Caco-2 (cell line): ENCODE data around the gene C5orf58. TPM values are rescaled to one million over a fixed set of nuclear protein-coding genes. Genes with fewer than 3 reads are reported as not detected.

Experiments used
- BruUV-seq: library from RNA; stranded (reverse); fragments of 400-500 nt; replicated peaks from 2 replicates; lab custom pipeline; 2021; lab: Mats Ljungman, UMichigan
- CTCF ChIA-PET: fragments of 300-600 bp; sonication (Branson Sonifier 250); formaldehyde crosslinking; loops from one replicate; lab custom pipeline; 2022; ENCODE audit warnings: antibody characterized with exemption; lab: Charles Lee
- POLR2A ChIA-PET: fragments of 300-600 bp; sonication (Branson Sonifier 250); formaldehyde crosslinking; loops from one replicate; lab custom pipeline; 2022; ENCODE audit warnings: antibody characterized with exemption; lab: Charles Lee
- DNase-seq, 2 experiments: peaks; one replicate each; pipeline versions ENCODE4 v3.0.0 to v3.0.0-alpha.2; 2020 to 2022
- H3K27me3 ChIP-seq: replicated peaks from 2 replicates; pipeline ENCODE4 v1.6.0; 2011; ENCODE audit warnings: low read length; ENCODE audit not compliant: control insufficient read depth, insufficient read depth
- H3K36me3 ChIP-seq: 2 replicates; pipeline ENCODE4 v1.5.1; 2011; ENCODE audit warnings: low read length; ENCODE audit not compliant: control insufficient read depth, insufficient read depth
- H3K4me1 ChIP-seq: fragments of 250-450 bp; sonication (Bioruptor Pico); 2 replicates; pipeline ENCODE4 v1.5.1; 2020; ENCODE audit warnings: mild to moderate bottlenecking
- H3K4me3 ChIP-seq: 2 replicates; pipeline ENCODE4 v1.5.1; 2011; ENCODE audit warnings: low read depth, mild to moderate bottlenecking, control low read depth, low read length
- H3K9me3 ChIP-seq: fragments of 250-450 bp; sonication (Bioruptor Pico); 2 replicates; pipeline ENCODE4 v1.5.1; 2020; ENCODE audit warnings: mild to moderate bottlenecking, moderate library complexity
- H3K27ac Mint-ChIP-seq: one replicate; pipeline ENCODE4 v1.8.0; 2022; ENCODE audit warnings: mixed read lengths; ENCODE audit not compliant: unreplicated experiment
- H3K27me3 Mint-ChIP-seq: one replicate; pipeline ENCODE4 v1.8.0; 2022; ENCODE audit warnings: mixed read lengths; ENCODE audit not compliant: insufficient read depth, unreplicated experiment
- H3K36me3 Mint-ChIP-seq: one replicate; pipeline ENCODE4 v1.8.0; 2022; ENCODE audit warnings: mild to moderate bottlenecking, mixed read lengths; ENCODE audit not compliant: insufficient read depth, unreplicated experiment
- H3K4me1 Mint-ChIP-seq: one replicate; pipeline ENCODE4 v1.8.0; 2022; ENCODE audit warnings: low read depth, mixed read lengths; ENCODE audit not compliant: unreplicated experiment
- H3K4me3 Mint-ChIP-seq: one replicate; pipeline ENCODE4 v1.8.0; 2022; ENCODE audit warnings: mild to moderate bottlenecking, moderate library complexity, mixed read lengths; ENCODE audit not compliant: unreplicated experiment
- H3K9me3 Mint-ChIP-seq: one replicate; pipeline ENCODE4 v1.8.0; 2022; ENCODE audit warnings: mixed read lengths; ENCODE audit not compliant: unreplicated experiment
- CTCF ChIP-seq, 2 experiments: fragments of 200-600 bp in 1 of 2; IDR thresholded peaks; 1 replicate in 1 of 2; 2 replicates in 1 of 2; pipeline versions ENCODE4 v1.5.1 to v1.8.0; 2011 to 2022; ENCODE audit warnings: antibody characterized with exemption in 1 of 2, control low read depth in 1 of 2, inconsistent platforms in 1 of 2, low read depth in 1 of 2, low read length in 1 of 2, mild to moderate bottlenecking in 1 of 2, moderate library complexity in 1 of 2; ENCODE audit not compliant: insufficient read depth in 1 of 2, severe bottlenecking in 1 of 2, unreplicated experiment in 1 of 2
- intact Hi-C: fragments of 100-400 bp; cut with micrococcal nuclease; formaldehyde crosslinking; loops from one replicate; pipeline ENCODE4 v1.10.0; 2022; ENCODE audit not compliant: unreplicated experiment
- total RNA-seq: library from RNA; stranded (reverse); gene quantifications from 2 replicates; pipeline ENCODE4 v1.2.3, GENCODE V29; 2022

C5orf58 gene
- total RNA-seq, 1 experiment from 2014 or later: not detected

DNA sequence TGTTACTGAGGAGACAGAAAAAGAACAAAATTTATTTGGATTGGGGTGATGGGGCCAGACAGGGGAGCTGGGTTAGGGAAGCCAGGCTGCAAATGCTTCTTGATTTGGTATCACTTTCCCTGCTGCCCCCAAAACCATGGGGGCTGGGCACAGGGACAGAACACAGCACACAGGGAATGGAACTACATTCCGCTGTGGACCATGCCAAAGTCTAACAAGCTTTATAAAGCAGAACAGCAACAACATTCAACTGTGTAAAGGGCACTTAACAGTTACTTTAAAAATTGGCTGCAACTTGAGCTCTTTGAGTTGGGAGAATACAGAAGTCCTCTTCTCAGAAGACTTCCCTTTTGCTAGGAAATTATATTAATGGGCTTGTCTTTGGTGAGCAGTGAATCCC is 23.8 kb downstream of the C5orf58 start:
- POLR2A ChIA-PET: no interaction called here
- Mint-ChIP-seq H3K27ac (no peak overlapping the region), H3K9me3 (no peaks in the 10 kb centered on the region), H3K4me3 (no peak overlapping the region), H3K36me3 (no peaks in the 10 kb centered on the region), H3K4me1 (no peaks in the 10 kb centered on the region), H3K27me3 (peaks cover 37% of the 10 kb centered on the region)
- CTCF ChIA-PET: no interaction called here
- no peak for DNase-seq
- TF ChIP-seq CTCF (IDR thresholded peaks at IDR 0.05; ENCODE audit: insufficient read depth in 1 of 2, low read depth in 1 of 2, low read length in 1 of 2, severe bottlenecking in 1 of 2, unreplicated experiment in 1 of 2): no peak
- no TSS peak for BruUV-seq
- H3K27me3 ChIP-seq: peaks cover 3% of the 10 kb centered on the region
- no peaks in the 10 kb centered on the region for H3K36me3 ChIP-seq
- H3K4me1 ChIP-seq: no peaks in the 10 kb centered on the region
- intact Hi-C loops: no loop called here
- no peaks in the 10 kb centered on the region for H3K9me3 ChIP-seq
- no peak overlapping the region for H3K4me3 ChIP-seq

GRCh38 chr5:170257370-170257769 is 24.6 kb downstream of the C5orf58 start:
- Mint-ChIP-seq H3K4me1 (no peaks in the 10 kb centered on the region), H3K9me3 (no peaks in the 10 kb centered on the region), H3K27ac (no peak overlapping the region), H3K36me3 (no peaks in the 10 kb centered on the region), H3K27me3 (peaks cover 38% of the 10 kb centered on the region), H3K4me3 (no peak overlapping the region)
- no TSS peak for BruUV-seq
- intact Hi-C loops: no loop called here
- no peak for DNase-seq
- H3K4me3 ChIP-seq: no peak overlapping the region
- H3K4me1 ChIP-seq: no peaks in the 10 kb centered on the region
- CTCF ChIA-PET: no interaction called here
- no peaks in the 10 kb centered on the region for H3K9me3 ChIP-seq
- TF ChIP-seq CTCF (IDR thresholded peaks at IDR 0.05; ENCODE audit: insufficient read depth in 1 of 2, low read depth in 1 of 2, low read length in 1 of 2, severe bottlenecking in 1 of 2, unreplicated experiment in 1 of 2): no peak
- peaks cover 2% of the 10 kb centered on the region; the same call in 1 of the 2 replicates for H3K27me3 ChIP-seq
- POLR2A ChIA-PET: no interaction called here
- H3K36me3 ChIP-seq: no peaks in the 10 kb centered on the region

DNA sequence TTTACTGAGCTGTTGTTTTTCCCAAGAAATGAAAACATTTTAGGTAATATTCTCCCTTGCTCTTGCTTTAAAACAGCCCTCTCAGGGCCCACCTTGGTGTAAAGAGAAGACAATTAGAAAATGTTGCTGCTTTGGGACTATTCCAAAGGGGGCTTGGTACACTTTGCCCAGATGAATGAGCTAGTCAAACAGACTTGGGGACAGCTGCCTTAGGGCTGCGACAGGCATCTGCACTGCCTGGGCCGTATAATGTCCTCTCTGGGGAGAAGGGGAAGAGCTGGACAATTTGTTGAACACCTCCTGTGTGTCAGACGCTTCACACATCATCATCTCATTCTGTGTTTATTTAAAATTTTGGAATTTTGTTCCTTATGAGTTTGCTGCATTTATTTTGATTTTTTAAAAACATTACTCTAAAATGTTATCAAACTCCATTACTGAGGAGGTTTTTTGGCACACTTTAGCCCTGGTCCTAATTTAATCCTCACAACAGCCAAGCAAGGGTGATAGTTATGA is 28.8 kb downstream of the C5orf58 start:
- H3K4me3 Mint-ChIP-seq: no peak overlapping the region
- Histone ChIP-seq H3K27me3 (peaks cover 3% of the 10 kb centered on the region), H3K9me3 (no peaks in the 10 kb centered on the region), H3K4me3 (no peak overlapping the region), H3K4me1 (no peaks in the 10 kb centered on the region), H3K36me3 (no peaks in the 10 kb centered on the region)
- no peak overlapping the region for H3K27ac Mint-ChIP-seq
- H3K9me3 Mint-ChIP-seq: no peaks in the 10 kb centered on the region
- ChIA-PET POLR2A (no interaction called here), CTCF (interaction anchor here (0.6 kb wide), 1 partner anchor 92 kb away, joined by 4 read pairs; no protein-coding TSS in a partner anchor)
- intact Hi-C loops: no loop called here
- no peak for TF ChIP-seq CTCF (IDR thresholded peaks at IDR 0.05; ENCODE audit: insufficient read depth in 1 of 2, low read depth in 1 of 2, low read length in 1 of 2, severe bottlenecking in 1 of 2, unreplicated experiment in 1 of 2)
- no peaks in the 10 kb centered on the region for H3K36me3 Mint-ChIP-seq
- no peak for DNase-seq
- H3K4me1 Mint-ChIP-seq: no peaks in the 10 kb centered on the region
- no TSS peak for BruUV-seq
- H3K27me3 Mint-ChIP-seq: peaks cover 39% of the 10 kb centered on the region
